A549 (cell line): ENCODE results near the gene CTIF. TPM values are rescaled to one million over a fixed set of nuclear protein-coding genes. Genes with fewer than 3 reads are reported as not detected.

ENCODE experiments used
- ATAC-seq, 2 experiments: fragments of 200-7000 bp in 1 of 2; fragments of >200 bp in 1 of 2; cut with Nextera tagmentation in 1 of 2; cut with Tn5 transposase in 1 of 2; 3 replicates each; pipeline versions ENCODE4 v1.8.0 to v1.9.1; 2018 to 2020; ENCODE audit warnings: mild to moderate bottlenecking in 1 of 2, moderate library complexity in 1 of 2
- CTCF ChIA-PET: fragments of 300-600 bp; sonication (Branson Sonifier 250); formaldehyde crosslinking; extraction: SDS; loops from one replicate; lab custom pipeline; 2021; ENCODE audit warnings: antibody characterized with exemption, inconsistent platforms; lab: Yijun Ruan, JAX
- POLR2A ChIA-PET: fragments of 350-600 bp; formaldehyde crosslinking; extraction: SDS; loops from one replicate; lab custom pipeline; 2021; ENCODE audit warnings: antibody characterized with exemption, inconsistent platforms; lab: Yijun Ruan, JAX
- DNase-seq, 2 experiments: peaks; one replicate each; pipeline versions ENCODE4 v3.0.0 to v3.0.0-alpha.2; 2011 to 2016; ENCODE audit warnings: low read depth in 1 of 2, low spot score in 1 of 2
- FAIRE-seq: peaks from 2 replicates; lab custom pipeline; 2011; peaks lifted over from hg19 to GRCh38; lab: Jason Lieb, UNC
- H3K27ac ChIP-seq, 2 experiments: fragments of >200 bp; sonication (Bioruptor Twin); formaldehyde crosslinking; 3 replicates each; pipeline ENCODE4 v1.5.1; 2016 to 2017
- H3K4me1 ChIP-seq: fragments of >200 bp; sonication (Bioruptor Twin); formaldehyde crosslinking; 3 replicates; pipeline ENCODE4 v1.6.1; 2016
- H3K4me2 ChIP-seq: fragments of >200 bp; sonication (Bioruptor Twin); formaldehyde crosslinking; 3 replicates; pipeline ENCODE4 v1.6.1; 2016
- H3K4me3 ChIP-seq: fragments of >200 bp; sonication (Bioruptor Twin); formaldehyde crosslinking; 3 replicates; pipeline ENCODE4 v1.5.1; 2016
- H3K9me3 ChIP-seq: fragments of >200 bp; sonication (Bioruptor Twin); formaldehyde crosslinking; 3 replicates; pipeline ENCODE4 v1.6.1; 2016
- BHLHE40 ChIP-seq: IDR thresholded peaks from 2 replicates; pipeline ENCODE4 v1.6.1; 2012; ENCODE audit warnings: low read depth, low read length, inconsistent platforms
- CBX2 ChIP-seq: fragments of 200-600 bp; sonication (generic); IDR thresholded peaks from 2 replicates; pipeline ENCODE4 v1.6.1; 2016; ENCODE audit warnings: low read depth, mild to moderate bottlenecking, borderline replicate concordance
- CBX8 ChIP-seq: fragments of 200-600 bp; sonication (generic); IDR thresholded peaks from 2 replicates; pipeline ENCODE4 v1.6.1; 2016
- CEBPB ChIP-seq, 2 experiments: fragments of >200 bp in 1 of 2; sonication (Bioruptor Twin) in 1 of 2; formaldehyde crosslinking in 1 of 2; IDR thresholded peaks; 2 replicates each; pipeline ENCODE4 v1.6.1; 2012 to 2016
- CHD2 ChIP-seq: fragments of 150-350 bp; IDR thresholded peaks from 2 replicates; pipeline ENCODE4 v1.6.1; 2014; ENCODE audit warnings: low read length; ENCODE audit not compliant: partially characterized antibody
- CHD4 ChIP-seq: fragments of 200-600 bp; sonication (generic); IDR thresholded peaks from 2 replicates; pipeline ENCODE4 v1.6.1; 2016; ENCODE audit warnings: antibody characterized with exemption, mild to moderate bottlenecking, borderline replicate concordance
- EHMT2 ChIP-seq: fragments of 200-600 bp; sonication (generic); IDR thresholded peaks from 2 replicates; pipeline ENCODE4 v1.6.1; 2016; ENCODE audit warnings: antibody characterized with exemption, low read depth, mild to moderate bottlenecking, moderate library complexity
- EP300 ChIP-seq, 2 experiments: fragments of >200 bp; sonication (Bioruptor Twin); formaldehyde crosslinking; IDR thresholded peaks; 2 replicates in 1 of 2; 3 replicates in 1 of 2; pipeline ENCODE4 v1.6.1; 2016 to 2017
- FOSB ChIP-seq: fragments of 250-450 bp; sonication (Bioruptor Pico); IDR thresholded peaks from 2 replicates; pipeline ENCODE4 v1.5.0; 2020; ENCODE audit warnings: mild to moderate bottlenecking, moderate library complexity
- HDAC2 ChIP-seq: fragments of 200-600 bp; sonication (generic); IDR thresholded peaks from 2 replicates; pipeline ENCODE4 v1.6.1; 2016
- HEYL ChIP-seq: fragments of 250-450 bp; sonication (Bioruptor Pico); IDR thresholded peaks from 2 replicates; pipeline ENCODE4 v1.8.0; 2021; ENCODE audit warnings: mild to moderate bottlenecking, moderate library complexity
- HOXB13 ChIP-seq: fragments of 250-450 bp; sonication (Bioruptor Pico); IDR thresholded peaks from 2 replicates; pipeline ENCODE4 v1.5.0; 2020; ENCODE audit warnings: low read depth, mild to moderate bottlenecking, moderate library complexity
- KDM1A ChIP-seq: fragments of 200-600 bp; sonication (generic); IDR thresholded peaks from 2 replicates; pipeline ENCODE4 v1.6.1; 2016; ENCODE audit warnings: low read depth, mild to moderate bottlenecking
- NFE2L2 ChIP-seq: fragments of 150-350 bp; conservative IDR thresholded peaks from 2 replicates; pipeline ENCODE4 v1.6.1; 2014; ENCODE audit warnings: low read length
- PHF8 ChIP-seq: fragments of 200-600 bp; sonication (generic); IDR thresholded peaks from 2 replicates; pipeline ENCODE4 v1.6.1; 2016; ENCODE audit warnings: low read depth, mild to moderate bottlenecking, antibody characterized with exemption, moderate library complexity, borderline replicate concordance
- POLR2AphosphoS2 ChIP-seq: conservative IDR thresholded peaks from 2 replicates; pipeline ENCODE4 v1.6.1; 2012; ENCODE audit warnings: low read length, improper control_type of control experiment, inconsistent platforms
- RNF2 ChIP-seq: fragments of 200-600 bp; sonication (generic); IDR thresholded peaks from 2 replicates; pipeline ENCODE4 v1.6.1; 2016; ENCODE audit warnings: low read depth, mild to moderate bottlenecking, antibody characterized with exemption, moderate library complexity, borderline replicate concordance
- SMC3 ChIP-seq: fragments of >200 bp; sonication (Bioruptor Twin); formaldehyde crosslinking; IDR thresholded peaks from 3 replicates; pipeline ENCODE4 v1.6.1; 2018; ENCODE audit warnings: inconsistent platforms
- SREBF2 ChIP-seq: fragments of 450-650 bp; IDR thresholded peaks from 2 replicates; pipeline ENCODE4 v1.6.1; 2014; ENCODE audit warnings: mild to moderate bottlenecking, moderate library complexity
- TP53 ChIP-seq: fragments of 250-450 bp; sonication (Bioruptor Pico); IDR thresholded peaks from 2 replicates; pipeline ENCODE4 v1.5.0; 2021; ENCODE audit warnings: mild to moderate bottlenecking, moderate library complexity
- ZC3H11A ChIP-seq: fragments of 450-650 bp; IDR thresholded peaks from 2 replicates; pipeline ENCODE4 v1.6.1; 2014; ENCODE audit warnings: antibody characterized with exemption, mild to moderate bottlenecking
- ZSCAN20 ChIP-seq: fragments of 250-450 bp; sonication (Bioruptor Pico); IDR thresholded peaks from 2 replicates; pipeline ENCODE4 v1.8.0; 2022; ENCODE audit warnings: mild to moderate bottlenecking, moderate library complexity
- WGBS: methylation state at CpG from one replicate; pipeline ENCODE4 v1.1.6; 2017; ENCODE audit errors: missing lambda C conversion rate; 5-methylcytosine and 5-hydroxymethylcytosine counted together
- polyA plus RNA-seq, 4 experiments: library from polyadenylated mRNA; depleted of rRNA in 3 of 4; stranded (reverse); fragments of >200 nt; fragmentation: RNase III in 1 of 4; extraction: RNeasy Plus Mini Kit Qiagen cat#74134 plus additional on column Dnase treatment in 1 of 4; gene quantifications; 2 replicates in 3 of 4; 3 replicates in 1 of 4; pipeline ENCODE4 v1.2.3, GENCODE V29; 2011 to 2017
- TF ChIP-seq, protein P1 (sequence below): fragments of 250-450 bp; sonication (Bioruptor Pico); IDR thresholded peaks from 2 replicates; pipeline ENCODE4 v1.5.0; 2020; ENCODE audit warnings: low read depth, mild to moderate bottlenecking, moderate library complexity
- TF ChIP-seq, protein P2 (sequence below): fragments of >200 bp; sonication (Bioruptor Twin); formaldehyde crosslinking; IDR thresholded peaks from 3 replicates; pipeline ENCODE4 v1.5.1; 2016
- TF ChIP-seq, protein P3 (sequence below): fragments of 200-600 bp; sonication (generic); IDR thresholded peaks from 2 replicates; pipeline ENCODE4 v1.6.1; 2016; ENCODE audit warnings: antibody characterized with exemption, mild to moderate bottlenecking, moderate library complexity
- TF ChIP-seq, protein P4 (sequence below): IDR thresholded peaks from 2 replicates; pipeline ENCODE4 v1.6.1; 2012
- TF ChIP-seq, protein P5 (sequence below): IDR thresholded peaks from 2 replicates; pipeline ENCODE4 v1.6.1; 2012
- TF ChIP-seq, protein P6 (sequence below): fragments of 250-450 bp; sonication (Bioruptor Pico); IDR thresholded peaks from 2 replicates; pipeline ENCODE4 v1.5.0; 2021; ENCODE audit warnings: mild to moderate bottlenecking, moderate library complexity, borderline replicate concordance

The CTIF gene
- polyA plus RNA-seq, 2 of the 4 experiments (the other 2 are of a cell fraction): 17.0 to 24.7 TPM

DNA sequence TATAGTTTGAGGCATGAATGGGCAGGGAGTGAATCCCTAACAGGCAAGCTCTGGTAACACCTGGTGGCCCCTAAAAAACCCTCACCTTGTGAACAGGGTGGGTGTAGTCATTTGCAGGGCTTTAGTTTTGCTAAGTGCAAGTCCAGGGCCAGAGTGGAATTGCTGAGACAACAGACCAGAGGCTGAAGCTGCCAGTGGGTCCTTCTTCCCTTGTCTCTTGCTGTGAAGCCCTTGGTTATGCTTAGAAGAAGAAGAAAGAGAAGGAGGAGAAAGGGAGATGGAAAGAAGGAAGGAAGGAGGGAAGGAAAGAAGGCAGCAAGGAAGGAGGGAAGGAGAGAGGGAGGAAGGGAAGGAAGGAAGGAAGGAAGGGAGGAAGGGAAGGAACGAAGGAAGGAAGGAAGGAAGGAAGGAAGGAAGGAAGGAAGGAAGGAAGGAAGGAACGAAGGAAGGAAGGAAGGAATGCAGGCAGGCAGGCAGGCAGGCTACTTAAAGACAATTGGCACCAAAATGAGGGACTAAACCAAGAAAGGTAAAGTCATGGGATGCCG lies 366.1 kb downstream of the CTIF start:
- H3K9me3 ChIP-seq: peaks cover 14% of the 10 kb centered on the region
- TF ChIP-seq CHD2 (no peak), CBX8 (no peak), HDAC2 (no peak), ZSCAN20 (CRISPR knock-in tag) (no peak), ZC3H11A (no peak), PHF8 (no peak), EP300 (IDR thresholded peaks at IDR 0.05) (no peak), NFE2L2 (no peak), KDM1A (no peak), RNF2 (no peak), TP53 (CRISPR knock-in tag) (no peak), HOXB13 (CRISPR knock-in tag) (no peak), FOSB (CRISPR knock-in tag) (no peak)
- TF ChIP-seq, protein P1, sequence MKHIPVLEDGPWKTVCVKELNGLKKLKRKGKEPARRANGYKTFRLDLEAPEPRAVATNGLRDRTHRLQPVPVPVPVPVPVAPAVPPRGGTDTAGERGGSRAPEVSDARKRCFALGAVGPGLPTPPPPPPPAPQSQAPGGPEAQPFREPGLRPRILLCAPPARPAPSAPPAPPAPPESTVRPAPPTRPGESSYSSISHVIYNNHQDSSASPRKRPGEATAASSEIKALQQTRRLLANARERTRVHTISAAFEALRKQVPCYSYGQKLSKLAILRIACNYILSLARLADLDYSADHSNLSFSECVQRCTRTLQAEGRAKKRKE (CRISPR knock-in tag): no peak
- TF ChIP-seq, protein P2, sequence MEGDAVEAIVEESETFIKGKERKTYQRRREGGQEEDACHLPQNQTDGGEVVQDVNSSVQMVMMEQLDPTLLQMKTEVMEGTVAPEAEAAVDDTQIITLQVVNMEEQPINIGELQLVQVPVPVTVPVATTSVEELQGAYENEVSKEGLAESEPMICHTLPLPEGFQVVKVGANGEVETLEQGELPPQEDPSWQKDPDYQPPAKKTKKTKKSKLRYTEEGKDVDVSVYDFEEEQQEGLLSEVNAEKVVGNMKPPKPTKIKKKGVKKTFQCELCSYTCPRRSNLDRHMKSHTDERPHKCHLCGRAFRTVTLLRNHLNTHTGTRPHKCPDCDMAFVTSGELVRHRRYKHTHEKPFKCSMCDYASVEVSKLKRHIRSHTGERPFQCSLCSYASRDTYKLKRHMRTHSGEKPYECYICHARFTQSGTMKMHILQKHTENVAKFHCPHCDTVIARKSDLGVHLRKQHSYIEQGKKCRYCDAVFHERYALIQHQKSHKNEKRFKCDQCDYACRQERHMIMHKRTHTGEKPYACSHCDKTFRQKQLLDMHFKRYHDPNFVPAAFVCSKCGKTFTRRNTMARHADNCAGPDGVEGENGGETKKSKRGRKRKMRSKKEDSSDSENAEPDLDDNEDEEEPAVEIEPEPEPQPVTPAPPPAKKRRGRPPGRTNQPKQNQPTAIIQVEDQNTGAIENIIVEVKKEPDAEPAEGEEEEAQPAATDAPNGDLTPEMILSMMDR: no peak
- ChIA-PET CTCF (no interaction called here), POLR2A (no interaction called here)
- ATAC-seq (no peak), DNase-seq (no peak), FAIRE-seq (no peak)
- peaks cover 23% of the 10 kb centered on the region for H3K4me1 ChIP-seq
- H3K27ac ChIP-seq: peak overlapping the region in 1 of 2 experiments; percentile 95; a peak in 2 of 6 replicates
- 90% methylated on average over 2 of the region's 3 CpGs for WGBS
- H3K4me3 ChIP-seq: no peak overlapping the region
- no peak overlapping the region for H3K4me2 ChIP-seq

DNA sequence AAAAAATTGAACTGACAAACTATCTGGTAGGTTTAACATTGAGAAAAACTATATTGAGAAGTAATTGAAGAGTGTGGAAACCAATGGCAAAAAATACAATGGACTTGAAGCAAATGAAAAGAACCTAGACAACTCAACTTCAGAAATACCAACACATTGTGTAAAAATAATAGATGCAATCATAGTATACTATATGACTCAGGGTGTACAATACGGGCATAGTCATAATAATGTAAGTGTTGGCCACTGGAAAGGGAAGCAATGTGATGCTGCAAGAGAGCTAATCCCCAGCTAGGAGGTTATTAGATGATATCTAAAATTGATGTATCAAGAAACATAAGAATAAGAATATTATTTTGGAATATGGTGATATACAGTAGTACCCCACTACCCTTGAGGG lies 366.7 kb downstream of the CTIF start:
- ATAC-seq: no peak
- no peak for DNase-seq
- CTCF ChIA-PET: no interaction called here
- Histone ChIP-seq H3K4me1 (peaks cover 23% of the 10 kb centered on the region), H3K27ac (no peak overlapping the region), H3K4me3 (no peak overlapping the region), H3K4me2 (no peak overlapping the region), H3K9me3 (peaks cover 9% of the 10 kb centered on the region)
- no peak for FAIRE-seq
- WGBS: 62% methylated on average over 1 of the region's 1 CpG
- POLR2A ChIA-PET: no interaction called here
- TF ChIP-seq HEYL (CRISPR knock-in tag) (no peak), ZSCAN20 (CRISPR knock-in tag) (no peak), CHD2 (no peak), SREBF2 (no peak), SMC3 (no peak), POLR2AphosphoS2 (no peak), CHD4 (no peak), BHLHE40 (no peak), PHF8 (no peak), CBX2 (no peak), CEBPB (IDR thresholded peaks at IDR 0.05) (no peak), EHMT2 (no peak), HDAC2 (no peak)
- TF ChIP-seq, protein P3, sequence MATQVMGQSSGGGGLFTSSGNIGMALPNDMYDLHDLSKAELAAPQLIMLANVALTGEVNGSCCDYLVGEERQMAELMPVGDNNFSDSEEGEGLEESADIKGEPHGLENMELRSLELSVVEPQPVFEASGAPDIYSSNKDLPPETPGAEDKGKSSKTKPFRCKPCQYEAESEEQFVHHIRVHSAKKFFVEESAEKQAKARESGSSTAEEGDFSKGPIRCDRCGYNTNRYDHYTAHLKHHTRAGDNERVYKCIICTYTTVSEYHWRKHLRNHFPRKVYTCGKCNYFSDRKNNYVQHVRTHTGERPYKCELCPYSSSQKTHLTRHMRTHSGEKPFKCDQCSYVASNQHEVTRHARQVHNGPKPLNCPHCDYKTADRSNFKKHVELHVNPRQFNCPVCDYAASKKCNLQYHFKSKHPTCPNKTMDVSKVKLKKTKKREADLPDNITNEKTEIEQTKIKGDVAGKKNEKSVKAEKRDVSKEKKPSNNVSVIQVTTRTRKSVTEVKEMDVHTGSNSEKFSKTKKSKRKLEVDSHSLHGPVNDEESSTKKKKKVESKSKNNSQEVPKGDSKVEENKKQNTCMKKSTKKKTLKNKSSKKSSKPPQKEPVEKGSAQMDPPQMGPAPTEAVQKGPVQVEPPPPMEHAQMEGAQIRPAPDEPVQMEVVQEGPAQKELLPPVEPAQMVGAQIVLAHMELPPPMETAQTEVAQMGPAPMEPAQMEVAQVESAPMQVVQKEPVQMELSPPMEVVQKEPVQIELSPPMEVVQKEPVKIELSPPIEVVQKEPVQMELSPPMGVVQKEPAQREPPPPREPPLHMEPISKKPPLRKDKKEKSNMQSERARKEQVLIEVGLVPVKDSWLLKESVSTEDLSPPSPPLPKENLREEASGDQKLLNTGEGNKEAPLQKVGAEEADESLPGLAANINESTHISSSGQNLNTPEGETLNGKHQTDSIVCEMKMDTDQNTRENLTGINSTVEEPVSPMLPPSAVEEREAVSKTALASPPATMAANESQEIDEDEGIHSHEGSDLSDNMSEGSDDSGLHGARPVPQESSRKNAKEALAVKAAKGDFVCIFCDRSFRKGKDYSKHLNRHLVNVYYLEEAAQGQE: no peak
- TF ChIP-seq, protein P4, sequence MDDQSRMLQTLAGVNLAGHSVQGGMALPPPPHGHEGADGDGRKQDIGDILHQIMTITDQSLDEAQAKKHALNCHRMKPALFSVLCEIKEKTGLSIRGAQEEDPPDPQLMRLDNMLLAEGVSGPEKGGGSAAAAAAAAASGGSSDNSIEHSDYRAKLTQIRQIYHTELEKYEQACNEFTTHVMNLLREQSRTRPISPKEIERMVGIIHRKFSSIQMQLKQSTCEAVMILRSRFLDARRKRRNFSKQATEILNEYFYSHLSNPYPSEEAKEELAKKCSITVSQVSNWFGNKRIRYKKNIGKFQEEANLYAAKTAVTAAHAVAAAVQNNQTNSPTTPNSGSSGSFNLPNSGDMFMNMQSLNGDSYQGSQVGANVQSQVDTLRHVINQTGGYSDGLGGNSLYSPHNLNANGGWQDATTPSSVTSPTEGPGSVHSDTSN: no peak
- TF ChIP-seq, protein P5, sequence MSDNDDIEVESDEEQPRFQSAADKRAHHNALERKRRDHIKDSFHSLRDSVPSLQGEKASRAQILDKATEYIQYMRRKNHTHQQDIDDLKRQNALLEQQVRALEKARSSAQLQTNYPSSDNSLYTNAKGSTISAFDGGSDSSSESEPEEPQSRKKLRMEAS: no peak
- TF ChIP-seq, protein P6, sequence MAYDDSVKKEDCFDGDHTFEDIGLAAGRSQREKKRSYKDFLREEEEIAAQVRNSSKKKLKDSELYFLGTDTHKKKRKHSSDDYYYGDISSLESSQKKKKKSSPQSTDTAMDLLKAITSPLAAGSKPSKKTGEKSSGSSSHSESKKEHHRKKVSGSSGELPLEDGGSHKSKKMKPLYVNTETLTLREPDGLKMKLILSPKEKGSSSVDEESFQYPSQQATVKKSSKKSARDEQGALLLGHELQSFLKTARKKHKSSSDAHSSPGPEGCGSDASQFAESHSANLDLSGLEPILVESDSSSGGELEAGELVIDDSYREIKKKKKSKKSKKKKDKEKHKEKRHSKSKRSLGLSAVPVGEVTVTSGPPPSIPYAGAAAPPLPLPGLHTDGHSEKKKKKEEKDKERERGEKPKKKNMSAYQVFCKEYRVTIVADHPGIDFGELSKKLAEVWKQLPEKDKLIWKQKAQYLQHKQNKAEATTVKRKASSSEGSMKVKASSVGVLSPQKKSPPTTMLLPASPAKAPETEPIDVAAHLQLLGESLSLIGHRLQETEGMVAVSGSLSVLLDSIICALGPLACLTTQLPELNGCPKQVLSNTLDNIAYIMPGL (CRISPR knock-in tag): no peak
